ENCODE measurements around the gene CAPN15.
"Not testable (repeated sequence)": the region's sequence is repeated elsewhere in the genome, so short reads cannot be mapped to it uniquely, and the experiment has no call there.

Gene CAPN15

GRCh38 chr16:592518-593306 is 65.2 kb downstream of the CAPN15 start:
- no peak for DNase-seq (ENCODE audit: low spot score)

GRCh38 chr16:593406-593805 is 65.9 kb downstream of the CAPN15 start:
- no peak for DNase-seq (ENCODE audit: low spot score)

- DNase-seq (ENCODE audit: low spot score) = no peak
Observed at GRCh38 chr16:593807-594206, 66.3 kb downstream of the CAPN15 start.

- no peak for DNase-seq (ENCODE audit: low spot score)
Observed at GRCh38 chr16:595094-595528, 67.6 kb downstream of the CAPN15 start.

GRCh38 chr16:595942-596735 is 68.6 kb downstream of the CAPN15 start:
- DNase-seq (ENCODE audit: low spot score) = no peak

- DNase-seq (ENCODE audit: low spot score) = no peak
Observed at GRCh38 chr16:596736-597060, 69.2 kb downstream of the CAPN15 start.

GRCh38 chr16:597655-598054 is 70.1 kb downstream of the CAPN15 start:
- DNase-seq (ENCODE audit: low spot score) = not testable (repeated sequence)

- DNase-seq (ENCODE audit: low spot score) = no peak
Observed at GRCh38 chr16:598823-599739, 71.6 kb downstream of the CAPN15 start.

- peak; percentile 52 for DNase-seq (ENCODE audit: low spot score)
Observed at GRCh38 chr16:600781-601180, 73.3 kb downstream of the CAPN15 start.

- DNase-seq (ENCODE audit: low spot score) = no peak
Observed at GRCh38 chr16:603933-604332, 76.4 kb downstream of the CAPN15 start.

Measured in ecto neural progenitor cell (in vitro differentiated cells).